Measurements from ENCODE around the gene PARP8. TPM values are rescaled to one million over a fixed set of nuclear protein-coding genes. Genes with fewer than 3 reads are reported as not detected.

PARP8 gene
- total and polyA plus RNA-seq, 7 experiments from 2014 or later, result 45.7 to 188 (median 121) TPM

GRCh38 chr5:50763846-50764245, 97.4 kb downstream of the PARP8 start:
- Histone ChIP-seq H3K9me3 (ENCODE audit: control insufficient read depth in 2 of 3, low read length in 3 of 3) (no peaks in the 10 kb centered on the region), H3K4me1 (ENCODE audit: control insufficient read depth in 2 of 2, insufficient read depth in 2 of 2, low read length in 2 of 2) (peaks cover 0 to 7% of the 10 kb centered on the region in 2 donors), H3K27me3 (ENCODE audit: control insufficient read depth in 2 of 2, insufficient read depth in 2 of 2, low read length in 2 of 2) (no peaks in the 10 kb centered on the region), H3K27ac (ENCODE audit: low read depth, low read length) (no peak overlapping the region), H3K4me3 (ENCODE audit: low read length) (no peak overlapping the region), H3K36me3 (ENCODE audit: control insufficient read depth in 2 of 3, insufficient read depth in 3 of 3, low read length in 3 of 3) (peaks cover 3 to 26% (median 9%) of the 10 kb centered on the region in 3 experiments)
- ChIA-PET CTCF (interaction anchor here (0.7 kb wide), 1 partner anchor 50 kb away, joined by 6 read pairs; no protein-coding TSS in a partner anchor), POLR2A (interaction anchor here (0.5 to 1.6 kb wide), 2 partner anchors 15 to 379 kb away, joined by 3 read pairs; no protein-coding TSS in a partner anchor)
- Mint-ChIP-seq H3K27ac (peak overlapping the region in 2 of 9 donors; percentile 3 to 24), H3K36me3 (peaks cover 18 to 66% (median 38%) of the 10 kb centered on the region in 5 donors), H3K4me1 (peaks cover 15 to 67% (median 35%) of the 10 kb centered on the region in 7 donors), H3K4me3 (no peak overlapping the region), H3K27me3 (no peaks in the 10 kb centered on the region), H3K9me3 (no peaks in the 10 kb centered on the region)
- ATAC-seq, result no peak
- intact Hi-C loops (cut with micrococcal nuclease), result no loop called here
- no peak for DNase-seq

DNA sequence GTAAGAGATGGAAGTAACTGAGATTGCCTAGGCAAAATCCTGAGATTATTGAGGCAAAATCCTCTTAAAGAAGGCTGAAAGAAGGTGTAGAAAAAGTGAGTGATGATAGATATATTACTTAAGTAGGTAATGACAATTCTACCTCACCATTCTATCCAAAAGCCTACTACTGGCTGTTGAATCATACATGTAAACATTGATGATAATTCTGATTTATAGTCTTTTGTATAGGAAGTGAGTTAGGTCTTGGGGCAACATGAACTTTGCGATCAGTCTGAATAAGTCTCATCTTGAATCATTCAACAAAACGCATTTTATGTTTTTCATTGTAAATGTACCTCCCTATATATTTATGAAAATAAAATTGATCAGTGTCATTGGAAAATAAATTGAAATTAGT, 99.6 kb downstream of the PARP8 start:
- intact Hi-C loops (cut with micrococcal nuclease), result no loop called here
- Mint-ChIP-seq H3K27ac (peak overlapping the region in 3 of 9 donors; percentile 2 to 41 (median 25)), H3K36me3 (peaks cover 15 to 70% (median 46%) of the 10 kb centered on the region in 5 donors)

GRCh38 chr5:50766462-50766861, 100.0 kb downstream of the PARP8 start:
- POLR2A ChIA-PET, result no interaction called here
- peaks cover 0 to 7% of the 10 kb centered on the region in 2 donors for H3K4me1 ChIP-seq (ENCODE audit: control insufficient read depth in 2 of 2, insufficient read depth in 2 of 2, low read length in 2 of 2)
- no peaks in the 10 kb centered on the region for H3K27me3 ChIP-seq (ENCODE audit: control insufficient read depth in 2 of 2, insufficient read depth in 2 of 2, low read length in 2 of 2)
- H3K9me3 ChIP-seq (ENCODE audit: control insufficient read depth in 2 of 3, low read length in 3 of 3), result no peaks in the 10 kb centered on the region
- DNase-seq, result no peak
- peaks cover 17 to 60% (median 37%) of the 10 kb centered on the region in 7 donors for H3K4me1 Mint-ChIP-seq
- H3K9me3 Mint-ChIP-seq, result peaks cover 0 to 1% (median 0%) of the 10 kb centered on the region in 11 donors
- no peak for ATAC-seq
- H3K4me3 ChIP-seq (ENCODE audit: low read length), result no peak overlapping the region
- intact Hi-C loops (cut with micrococcal nuclease), result no loop called here
- no peak overlapping the region for H3K27ac ChIP-seq (ENCODE audit: low read depth, low read length)
- peaks cover 3 to 26% (median 9%) of the 10 kb centered on the region in 3 experiments for H3K36me3 ChIP-seq (ENCODE audit: control insufficient read depth in 2 of 3, insufficient read depth in 3 of 3, low read length in 3 of 3)
- CTCF ChIA-PET, result interaction anchor here (0.6 kb wide), 1 partner anchor 22 kb away, joined by 3 read pairs; no protein-coding TSS in a partner anchor
- H3K27me3 Mint-ChIP-seq, result no peaks in the 10 kb centered on the region
- no peak overlapping the region for H3K4me3 Mint-ChIP-seq
- H3K36me3 Mint-ChIP-seq, result peaks cover 15 to 69% (median 43%) of the 10 kb centered on the region in 5 donors
- peak overlapping the region in 2 of 9 donors; percentile 32 to 84 for H3K27ac Mint-ChIP-seq

More for the DNA sequence above, 99.6 kb downstream of the PARP8 start:
- ATAC-seq (no peak), DNase-seq (no peak)
- ChIA-PET POLR2A (no interaction called here), CTCF (no interaction called here)
- Mint-ChIP-seq H3K27me3 (no peaks in the 10 kb centered on the region), H3K4me1 (peaks cover 17 to 61% (median 37%) of the 10 kb centered on the region in 7 donors), H3K9me3 (peaks cover 0 to 1% (median 0%) of the 10 kb centered on the region in 11 donors), H3K4me3 (no peak overlapping the region)
- peaks cover 0 to 7% of the 10 kb centered on the region in 2 donors for H3K4me1 ChIP-seq (ENCODE audit: control insufficient read depth in 2 of 2, insufficient read depth in 2 of 2, low read length in 2 of 2)
- H3K9me3 ChIP-seq (ENCODE audit: control insufficient read depth in 2 of 3, low read length in 3 of 3), result no peaks in the 10 kb centered on the region
- H3K4me3 ChIP-seq (ENCODE audit: low read length), result no peak overlapping the region
- H3K27ac ChIP-seq (ENCODE audit: low read depth, low read length), result no peak overlapping the region
- H3K36me3 ChIP-seq (ENCODE audit: control insufficient read depth in 2 of 3, insufficient read depth in 3 of 3, low read length in 3 of 3), result peaks cover 3 to 26% (median 9%) of the 10 kb centered on the region in 3 experiments
- H3K27me3 ChIP-seq (ENCODE audit: control insufficient read depth in 2 of 2, insufficient read depth in 2 of 2, low read length in 2 of 2), result no peaks in the 10 kb centered on the region

- intact Hi-C loops (cut with micrococcal nuclease), result no loop called here
- ATAC-seq, result no peak
- Histone ChIP-seq H3K4me3 (ENCODE audit: low read length) (no peak overlapping the region), H3K36me3 (ENCODE audit: control insufficient read depth in 2 of 3, insufficient read depth in 3 of 3, low read length in 3 of 3) (peaks cover 0 to 26% (median 9%) of the 10 kb centered on the region in 3 experiments), H3K4me1 (ENCODE audit: control insufficient read depth in 2 of 2, insufficient read depth in 2 of 2, low read length in 2 of 2) (peaks cover 0 to 7% of the 10 kb centered on the region in 2 donors), H3K27ac (ENCODE audit: low read depth, low read length) (no peak overlapping the region), H3K27me3 (ENCODE audit: control insufficient read depth in 2 of 2, insufficient read depth in 2 of 2, low read length in 2 of 2) (no peaks in the 10 kb centered on the region), H3K9me3 (ENCODE audit: control insufficient read depth in 2 of 3, low read length in 3 of 3) (no peaks in the 10 kb centered on the region)
- peak overlapping the region in 1 of 10 donors; percentile 50 for H3K4me3 Mint-ChIP-seq
- H3K27me3 Mint-ChIP-seq, result no peaks in the 10 kb centered on the region
- H3K27ac Mint-ChIP-seq, result peak overlapping the region in 5 of 9 donors; percentile 24 to 84 (median 55)
- peaks cover 17 to 55% (median 39%) of the 10 kb centered on the region in 7 donors for H3K4me1 Mint-ChIP-seq
- POLR2A ChIA-PET, result no interaction called here
- peaks cover 17 to 68% (median 43%) of the 10 kb centered on the region in 5 donors for H3K36me3 Mint-ChIP-seq
- no peak for DNase-seq
- CTCF ChIA-PET, result interaction anchor here (0.6 kb wide), 1 partner anchor 23 kb away, joined by 3 read pairs; no protein-coding TSS in a partner anchor
- peaks cover 0 to 3% (median 0%) of the 10 kb centered on the region in 11 donors for H3K9me3 Mint-ChIP-seq
These were observed 100.5 kb downstream of the PARP8 start for GRCh38 chr5:50766967-50767366.

- Mint-ChIP-seq H3K27me3 (no peaks in the 10 kb centered on the region), H3K36me3 (peaks cover 19 to 66% (median 44%) of the 10 kb centered on the region in 5 donors), H3K9me3 (peaks cover 0 to 5% (median 0%) of the 10 kb centered on the region in 11 donors), H3K4me1 (peaks cover 17 to 49% (median 40%) of the 10 kb centered on the region in 7 donors), H3K4me3 (no peak overlapping the region), H3K27ac (peak overlapping the region in 6 of 9 donors; percentile 10 to 84 (median 20))
- ChIA-PET CTCF (no interaction called here), POLR2A (no interaction called here)
- intact Hi-C loops (cut with micrococcal nuclease), result no loop called here
- DNase-seq (no peak), ATAC-seq (no peak)
- Histone ChIP-seq H3K9me3 (ENCODE audit: control insufficient read depth in 2 of 3, low read length in 3 of 3) (no peaks in the 10 kb centered on the region), H3K4me3 (ENCODE audit: low read length) (no peak overlapping the region), H3K36me3 (ENCODE audit: control insufficient read depth in 2 of 3, insufficient read depth in 3 of 3, low read length in 3 of 3) (peaks cover 0 to 26% (median 13%) of the 10 kb centered on the region in 3 experiments), H3K4me1 (ENCODE audit: control insufficient read depth in 2 of 2, insufficient read depth in 2 of 2, low read length in 2 of 2) (peaks cover 0 to 7% of the 10 kb centered on the region in 2 donors), H3K27ac (ENCODE audit: low read depth, low read length) (no peak overlapping the region), H3K27me3 (ENCODE audit: control insufficient read depth in 2 of 2, insufficient read depth in 2 of 2, low read length in 2 of 2) (no peaks in the 10 kb centered on the region)
These were observed 101.2 kb downstream of the PARP8 start for GRCh38 chr5:50767588-50767987.

DNA sequence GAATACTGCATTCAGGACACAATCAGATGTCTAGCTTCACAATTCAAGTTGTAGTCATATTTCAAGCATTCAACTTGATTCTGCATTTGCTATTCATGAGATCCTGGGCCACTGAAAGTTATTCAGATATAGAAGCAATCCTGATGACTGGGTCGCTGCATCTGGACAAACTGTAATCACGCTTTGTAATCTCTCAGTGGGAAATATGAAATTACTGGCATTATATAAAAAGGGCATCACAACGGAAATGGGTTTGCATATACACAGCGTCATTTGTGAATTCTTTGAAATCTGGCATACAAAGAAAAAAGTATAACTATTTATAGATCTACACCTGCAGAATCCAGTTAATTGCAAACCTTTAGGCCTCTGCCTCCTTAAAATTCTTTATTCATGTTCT, 102.2 kb downstream of the PARP8 start:
- no peak overlapping the region for H3K27ac ChIP-seq (ENCODE audit: low read depth, low read length)
- intact Hi-C loops (cut with micrococcal nuclease), result no loop called here
- ATAC-seq (no peak), DNase-seq (peak in 1 of 9 donors; percentile 18)
- POLR2A ChIA-PET, result interaction anchor here (0.7 kb wide), 1 partner anchor 42 kb away, joined by 3 read pairs; no protein-coding TSS in a partner anchor
- Mint-ChIP-seq H3K27me3 (no peaks in the 10 kb centered on the region), H3K4me3 (no peak overlapping the region), H3K27ac (peak overlapping the region in 6 of 9 donors; percentile 2 to 84 (median 20)), H3K36me3 (peaks cover 26 to 71% (median 52%) of the 10 kb centered on the region in 5 donors), H3K9me3 (peaks cover 0 to 12% (median 4%) of the 10 kb centered on the region in 11 donors), H3K4me1 (peaks cover 16 to 48% (median 40%) of the 10 kb centered on the region in 7 donors)
- H3K36me3 ChIP-seq (ENCODE audit: control insufficient read depth in 2 of 3, insufficient read depth in 3 of 3, low read length in 3 of 3), result peaks cover 4 to 17% (median 16%) of the 10 kb centered on the region in 3 experiments
- no peaks in the 10 kb centered on the region for H3K27me3 ChIP-seq (ENCODE audit: control insufficient read depth in 2 of 2, insufficient read depth in 2 of 2, low read length in 2 of 2)
- peaks cover 0 to 7% of the 10 kb centered on the region in 2 donors for H3K4me1 ChIP-seq (ENCODE audit: control insufficient read depth in 2 of 2, insufficient read depth in 2 of 2, low read length in 2 of 2)
- CTCF ChIA-PET, result interaction anchor here (0.6 kb wide), 1 partner anchor 246 kb away, joined by 3 read pairs; no protein-coding TSS in a partner anchor
- no peaks in the 10 kb centered on the region for H3K9me3 ChIP-seq (ENCODE audit: control insufficient read depth in 2 of 3, low read length in 3 of 3)
- H3K4me3 ChIP-seq (ENCODE audit: low read length), result no peak overlapping the region

Measured in naive thymus-derived CD4-positive, alpha-beta T cell (primary cell).